Left ventricle myocardium inferior (tissue), 1 donor: ENCODE measurements around the gene RXRG. TPM values are rescaled to one million over a fixed set of nuclear protein-coding genes. Genes with fewer than 3 reads are reported as not detected.
A peak's percentile ranks its signal among the peaks of the same experiment; 100 is the strongest.

ENCODE experiments used
- DNase-seq: peaks from one replicate; pipeline ENCODE4 v3.0.0-alpha.2; 2020
- H3K27ac ChIP-seq: fragments of 200-600 bp; replicated peaks from 2 replicates; pipeline ENCODE4 v1.8.0; 2021
- H3K27me3 ChIP-seq: fragments of 200-600 bp; 2 replicates; pipeline ENCODE4 v1.8.0; 2021; ENCODE audit warnings: low read depth
- H3K36me3 ChIP-seq: fragments of 200-600 bp; 2 replicates; pipeline ENCODE4 v1.8.0; 2021
- H3K4me1 ChIP-seq: fragments of 200-600 bp; 2 replicates; pipeline ENCODE4 v1.8.0; 2021
- H3K4me3 ChIP-seq: fragments of 200-600 bp; 2 replicates; pipeline ENCODE4 v1.8.0; 2021; ENCODE audit warnings: mild to moderate bottlenecking, moderate library complexity
- H3K9me3 ChIP-seq: fragments of 200-600 bp; replicated peaks from 2 replicates; pipeline ENCODE4 v1.8.0; 2021
- CTCF ChIP-seq: fragments of 200-600 bp; IDR thresholded peaks from 2 replicates; pipeline ENCODE4 v1.8.0; 2021; ENCODE audit warnings: antibody characterized with exemption, mild to moderate bottlenecking, borderline replicate concordance
- intact Hi-C: fragments of 100-400 bp; cut with micrococcal nuclease; formaldehyde crosslinking; loops from one replicate; pipeline ENCODE4 v1.11.0; 2022
- total RNA-seq: library from RNA; stranded (reverse); fragmentation: NEBNext Ultra II Directional; extraction: Animal tissue kit (Norgen Biotek cat#: 25700); gene quantifications from one replicate; pipeline ENCODE4 v1.2.1, GENCODE V29; 2021
- donor health status: DM: no; HTN: yes; CAD: no; lungs with severe emphysema.

RXRG gene
- total RNA-seq, 1 donor from 2014 or later = 9.3 TPM

GRCh38 chr1:165356876-165357275 lies 88.0 kb downstream of the RXRG start:
- H3K9me3 ChIP-seq = no peaks in the 10 kb centered on the region
- intact Hi-C loops = no loop called here
- peaks cover 45% of the 10 kb centered on the region for H3K4me1 ChIP-seq
- H3K27me3 ChIP-seq = peaks cover 99% of the 10 kb centered on the region
- peak overlapping the region; percentile 63 for H3K4me3 ChIP-seq
- no peak for TF ChIP-seq CTCF
- no peaks in the 10 kb centered on the region for H3K36me3 ChIP-seq
- H3K27ac ChIP-seq = no peak overlapping the region
- no peak for DNase-seq

DNA sequence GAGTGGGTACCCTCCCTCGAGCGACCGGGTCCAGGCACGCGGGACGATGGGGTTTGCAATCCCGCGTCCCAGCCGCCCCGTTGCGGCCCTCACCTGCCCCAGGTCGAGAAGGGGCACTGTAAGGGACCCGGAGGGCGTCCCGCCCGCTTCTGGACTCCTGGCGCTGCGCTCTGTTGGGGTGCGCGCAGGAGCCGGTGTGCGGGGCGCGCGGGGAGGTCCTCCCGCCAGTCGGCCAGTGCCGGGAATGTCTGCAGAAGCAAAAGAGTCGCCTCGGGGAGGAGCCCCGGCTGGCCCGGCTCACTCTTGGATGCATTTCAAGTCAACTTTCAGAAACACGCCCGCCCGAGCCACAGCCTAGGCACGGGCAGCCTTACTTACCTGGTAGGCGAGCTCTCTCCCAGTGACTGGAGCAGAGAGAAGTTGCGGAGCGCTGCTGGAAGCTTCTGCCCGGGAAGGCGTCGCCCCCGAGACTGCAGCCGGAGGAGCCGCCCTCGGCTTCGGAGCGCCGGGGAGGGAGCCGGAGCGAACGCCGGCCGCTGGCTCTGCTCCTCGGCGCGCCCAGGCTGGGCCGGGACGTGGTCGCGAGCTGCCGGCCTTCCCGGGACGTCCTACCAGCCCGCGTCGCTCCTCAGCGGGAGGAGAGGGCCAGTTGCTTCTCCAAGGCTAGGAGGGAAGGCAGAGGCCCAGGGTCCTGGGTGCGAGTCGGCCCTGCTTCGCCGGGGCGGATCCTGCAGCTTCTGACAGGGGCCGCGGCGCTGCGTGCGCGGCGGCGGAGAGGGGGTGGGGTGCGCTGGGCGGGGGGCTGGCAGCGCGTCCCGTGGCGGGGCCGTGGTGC lies 88.7 kb downstream of the RXRG start, which contains the start of gene LMX1A:
Gene LMX1A (minus strand): TSS at position 739 of the 835 bp plus-strand sequence. CDS start 1,156 bp downstream, outside the sequence.
- H3K36me3 ChIP-seq = no peaks in the 10 kb centered on the region
- intact Hi-C loops = no loop called here
- no peak within 1 kb of the TSS for H3K27ac ChIP-seq
- no peak for TF ChIP-seq CTCF
- DNase-seq = no peak
- peaks cover 46% of the 10 kb centered on the region for H3K4me1 ChIP-seq
- H3K4me3 ChIP-seq = peak within 1 kb of the TSS; percentile 63
- H3K27me3 ChIP-seq = peaks cover 100% of the 10 kb centered on the region
- H3K9me3 ChIP-seq = no peaks in the 10 kb centered on the region

GRCh38 chr1:165355139-165355976 lies 89.6 kb downstream of the RXRG start:
- DNase-seq = no peak
- intact Hi-C loops = no loop called here
- H3K4me3 ChIP-seq = peak overlapping the region; percentile 63
- H3K36me3 ChIP-seq = no peaks in the 10 kb centered on the region
- H3K9me3 ChIP-seq = no peaks in the 10 kb centered on the region
- H3K27me3 ChIP-seq = peaks cover 100% of the 10 kb centered on the region
- H3K4me1 ChIP-seq = peaks cover 46% of the 10 kb centered on the region
- no peak overlapping the region for H3K27ac ChIP-seq
- TF ChIP-seq CTCF = no peak

DNA sequence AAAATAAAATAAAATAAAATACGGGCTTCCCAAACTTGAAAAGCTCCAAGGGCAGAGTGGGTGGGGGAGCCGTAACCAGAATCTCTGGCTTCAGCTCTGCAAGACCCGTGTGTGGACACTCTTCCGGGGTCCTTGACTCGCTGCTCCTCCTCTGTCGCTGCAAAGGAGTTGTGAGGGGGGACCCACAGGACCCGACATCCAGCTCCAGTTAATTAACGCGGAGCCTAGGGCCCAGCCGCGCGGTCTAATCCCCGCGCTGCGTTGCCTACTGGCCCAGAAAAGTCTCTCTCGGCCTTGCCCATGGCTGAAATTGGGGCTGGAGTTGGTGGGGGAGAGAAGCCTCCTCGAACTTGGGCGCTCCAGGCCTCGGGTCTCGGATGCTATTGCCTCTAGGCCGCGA lies 90.2 kb downstream of the RXRG start:
- TF ChIP-seq CTCF = no peak
- Histone ChIP-seq H3K27ac (no peak overlapping the region), H3K4me1 (peaks cover 46% of the 10 kb centered on the region), H3K4me3 (peak overlapping the region; percentile 63), H3K27me3 (peaks cover 100% of the 10 kb centered on the region), H3K36me3 (no peaks in the 10 kb centered on the region), H3K9me3 (no peaks in the 10 kb centered on the region)
- no peak for DNase-seq
- intact Hi-C loops = no loop called here

DNA sequence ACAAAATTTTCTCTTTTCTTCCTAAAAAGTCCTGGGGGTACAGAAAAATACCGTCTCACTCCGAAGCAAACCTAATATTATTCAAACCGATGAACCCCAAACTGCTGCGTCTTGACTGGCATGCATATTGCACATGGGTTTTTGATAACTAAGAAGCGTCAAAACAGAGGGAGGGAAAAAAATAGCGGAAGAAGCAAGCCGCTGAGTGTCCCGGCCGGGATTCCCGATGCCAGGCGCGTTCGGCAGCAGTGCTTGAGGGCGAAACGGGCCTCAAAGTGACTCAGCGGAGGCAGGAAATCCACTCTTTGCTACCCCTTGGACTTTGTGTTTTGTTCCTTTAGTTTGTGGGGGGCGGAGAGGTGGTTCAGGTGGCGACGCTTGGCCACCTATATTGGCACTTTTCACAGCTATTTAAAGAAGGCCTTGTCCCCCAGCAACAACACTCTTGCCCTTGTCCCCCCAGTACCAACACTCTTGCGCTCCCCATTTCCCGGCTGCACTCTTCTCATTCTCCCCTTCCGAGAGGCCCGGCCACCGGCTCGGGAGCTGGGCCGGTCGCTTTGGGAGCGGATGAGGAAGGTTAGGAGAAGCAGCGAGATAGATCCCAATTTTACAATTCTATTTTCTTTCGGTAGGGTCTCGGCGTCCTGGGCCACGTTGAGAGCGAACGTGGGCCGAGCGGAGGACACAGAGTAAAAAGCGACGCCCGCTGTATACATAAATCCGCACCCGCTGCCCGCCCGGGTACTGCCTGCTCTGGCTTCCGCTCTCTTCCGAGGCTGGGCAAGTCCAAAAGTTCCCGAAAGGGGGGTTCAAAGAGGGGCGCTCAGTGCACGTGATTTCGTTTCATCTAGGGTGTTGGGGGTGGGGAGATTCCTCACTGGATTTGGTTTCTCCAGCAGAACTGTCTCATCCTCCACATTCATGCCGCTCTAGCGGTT lies 90.9 kb downstream of the RXRG start:
- no peaks in the 10 kb centered on the region for H3K36me3 ChIP-seq
- H3K9me3 ChIP-seq = no peaks in the 10 kb centered on the region
- peak overlapping the region; percentile 63 for H3K4me3 ChIP-seq
- peaks cover 46% of the 10 kb centered on the region for H3K4me1 ChIP-seq
- TF ChIP-seq CTCF = no peak
- intact Hi-C loops = no loop called here
- H3K27ac ChIP-seq = no peak overlapping the region
- DNase-seq = no peak
- H3K27me3 ChIP-seq = peaks cover 100% of the 10 kb centered on the region
